Measurements from ENCODE around the gene SUSD5.
"Not testable (repeated sequence)": the region's sequence is repeated elsewhere in the genome, so short reads cannot be mapped to it uniquely, and the experiment has no call there.

SUSD5 gene

GRCh38 chr3:33115024-33115768 lies 103.4 kb downstream of the SUSD5 start:
- DNase-seq (ENCODE audit: low read depth, low spot score), result no peak

DNA sequence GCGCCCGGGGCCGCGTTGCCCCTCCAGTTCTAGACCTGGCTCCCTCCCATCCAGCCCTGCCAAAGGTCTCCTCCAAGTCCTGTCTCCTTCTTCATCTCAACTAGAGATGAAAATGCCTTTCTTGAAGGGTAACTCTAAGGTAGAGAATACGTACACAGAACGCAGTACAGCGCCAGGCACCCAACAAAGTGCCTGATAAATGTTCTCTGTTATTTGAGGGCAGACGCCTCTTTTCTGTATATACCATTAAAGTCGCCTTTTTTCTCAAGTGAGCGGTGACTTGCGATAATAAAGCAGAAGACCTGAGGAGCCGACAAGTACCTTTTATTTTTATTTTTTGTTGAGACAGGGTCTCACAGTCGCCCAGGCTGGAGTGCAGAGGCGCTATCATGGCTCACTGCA lies 104.0 kb downstream of the SUSD5 start:
- no peak for DNase-seq (ENCODE audit: low read depth, low spot score)

DNA sequence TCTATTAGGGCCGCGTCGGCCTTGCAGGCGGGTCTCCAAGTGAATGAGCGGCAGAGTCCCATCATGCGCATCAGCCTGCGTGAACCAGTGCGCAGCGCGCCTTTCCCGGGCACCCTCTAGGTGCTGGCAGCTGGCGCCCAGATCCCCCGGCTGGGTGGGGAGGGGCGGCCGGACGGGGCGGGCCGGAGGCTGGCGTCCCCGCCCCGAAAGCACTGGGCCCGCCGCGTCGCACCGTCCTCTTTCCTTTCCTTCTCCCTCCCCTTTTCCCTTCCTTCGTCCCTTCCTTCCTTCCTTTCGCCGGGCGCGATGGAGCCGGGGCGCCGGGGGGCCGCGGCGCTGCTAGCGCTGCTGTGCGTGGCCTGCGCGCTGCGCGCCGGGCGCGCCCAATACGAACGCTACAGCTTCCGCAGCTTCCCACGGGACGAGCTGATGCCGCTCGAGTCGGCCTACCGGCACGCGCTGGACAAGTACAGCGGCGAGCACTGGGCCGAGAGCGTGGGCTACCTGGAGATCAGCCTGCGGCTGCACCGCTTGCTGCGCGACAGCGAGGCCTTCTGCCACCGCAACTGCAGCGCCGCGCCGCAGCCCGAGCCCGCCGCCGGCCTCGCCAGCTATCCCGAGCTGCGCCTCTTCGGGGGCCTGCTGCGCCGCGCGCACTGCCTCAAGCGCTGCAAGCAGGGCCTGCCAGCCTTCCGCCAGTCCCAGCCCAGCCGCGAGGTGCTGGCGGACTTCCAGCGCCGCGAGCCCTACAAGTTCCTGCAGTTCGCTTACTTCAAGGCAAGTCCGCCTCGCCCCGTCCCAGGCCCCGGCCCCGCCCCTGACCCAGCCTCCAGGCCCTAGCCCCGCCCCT lies 104.6 kb downstream of the SUSD5 start, which contains the start of gene CRTAP:
TSS of gene CRTAP (plus strand) at position 243 of the 850 bp plus-strand sequence. CDS start at position 307, 64 bp downstream.
- peak; percentile 89 for DNase-seq (ENCODE audit: low read depth, low spot score)

DNA sequence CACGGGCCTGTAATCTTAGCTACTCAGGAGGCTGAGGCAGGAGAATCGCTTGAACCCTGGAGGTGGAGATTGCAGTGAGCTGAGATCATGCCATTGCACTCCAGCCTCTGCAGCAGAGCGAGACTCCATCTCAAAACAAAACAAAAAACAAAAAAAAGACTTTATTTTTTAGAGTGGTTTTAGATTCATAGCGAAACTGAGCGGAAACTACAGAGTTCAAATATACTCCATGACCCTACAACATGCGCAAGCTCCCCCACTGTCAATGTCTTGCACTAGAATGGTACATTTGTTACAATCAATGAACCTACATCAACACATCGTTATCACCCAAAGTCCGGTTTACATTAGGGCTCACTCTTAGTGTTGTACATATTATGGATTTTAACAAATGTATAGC lies 107.0 kb downstream of the SUSD5 start:
- no peak for DNase-seq (ENCODE audit: low read depth, low spot score)

DNA sequence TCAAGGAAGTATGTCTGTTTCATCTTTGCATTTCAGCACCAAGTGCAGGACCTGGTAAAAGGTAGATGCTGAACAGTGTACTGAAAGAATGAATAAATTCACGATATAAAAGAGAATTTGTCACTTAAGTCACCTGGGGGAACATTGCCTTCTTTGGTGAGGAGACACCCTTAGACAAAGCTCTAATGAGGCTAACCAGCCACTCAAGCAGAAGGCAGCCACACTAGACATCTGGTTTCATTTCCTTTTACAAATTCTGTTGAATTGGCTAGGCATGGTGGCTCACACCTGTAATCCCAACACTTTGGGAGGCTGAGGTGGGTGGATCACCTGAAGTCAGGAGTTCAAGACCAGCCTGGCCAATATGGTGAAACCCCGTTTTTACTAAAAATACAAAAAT lies 111.8 kb downstream of the SUSD5 start:
- not testable (repeated sequence) for DNase-seq (ENCODE audit: low read depth, low spot score)

- DNase-seq (ENCODE audit: low read depth, low spot score), result no peak
Measured at GRCh38 chr3:33105341-33105948, 113.2 kb downstream of the SUSD5 start.

DNA sequence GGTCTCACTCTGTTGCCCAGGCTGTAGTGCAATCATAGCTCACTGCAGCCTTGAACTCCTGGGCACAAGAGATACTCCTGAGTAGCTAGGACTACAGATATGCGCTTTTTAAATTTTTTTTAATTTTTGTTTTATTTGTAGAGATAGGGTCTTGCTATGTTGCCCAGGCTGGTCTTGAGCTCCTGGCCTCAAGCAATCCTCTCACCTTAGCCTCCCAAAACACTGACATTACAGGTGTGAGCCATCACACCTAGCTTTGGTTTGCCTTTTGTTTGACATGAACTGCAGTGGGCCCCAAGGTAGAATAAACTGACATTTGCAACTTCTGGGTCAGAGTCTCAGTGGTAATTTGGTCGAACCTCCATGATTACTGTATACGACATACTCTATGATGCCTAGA lies 113.8 kb downstream of the SUSD5 start:
- no peak for DNase-seq (ENCODE audit: low read depth, low spot score)

- DNase-seq (ENCODE audit: low read depth, low spot score), result no peak
Measured at GRCh38 chr3:33103480-33103879, 115.1 kb downstream of the SUSD5 start.

GRCh38 chr3:33103034-33103433 lies 115.6 kb downstream of the SUSD5 start:
- DNase-seq (ENCODE audit: low read depth, low spot score), result no peak

DNA sequence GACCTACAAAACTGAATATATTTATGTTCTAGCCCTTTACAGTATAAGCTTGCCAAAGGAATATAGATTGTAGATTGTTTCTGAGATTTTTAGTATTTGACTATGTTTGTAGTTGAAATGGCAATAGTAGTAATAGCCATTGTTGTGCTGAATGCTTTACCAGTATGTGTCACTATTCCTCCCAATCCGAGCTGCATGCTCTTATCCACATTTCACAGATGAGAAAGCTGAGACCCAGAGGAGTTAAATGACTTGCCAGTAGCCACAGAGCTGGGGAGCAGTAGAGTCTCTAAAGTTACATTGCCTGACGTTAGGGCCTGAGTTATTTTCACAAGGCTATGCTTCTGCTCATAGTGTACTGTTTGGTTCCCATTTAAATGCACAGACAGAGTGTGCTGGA lies 118.4 kb downstream of the SUSD5 start:
- DNase-seq (ENCODE audit: low read depth, low spot score), result no peak
